Osteocyte (in vitro differentiated cells): Measurements from ENCODE around the gene FBXW5. TPM values are rescaled to one million over a fixed set of nuclear protein-coding genes. Genes with fewer than 3 reads are reported as not detected.

Experiments used
- DNase-seq: peaks from one replicate; pipeline ENCODE4 v3.0.0; 2021; ENCODE audit warnings: mixed read lengths; ENCODE audit not compliant: unreplicated experiment; ENCODE audit errors: extremely low spot score
- H3K27ac Mint-ChIP-seq: one replicate; pipeline ENCODE4 v1.8.0; 2021; ENCODE audit warnings: mild to moderate bottlenecking, mixed read lengths; ENCODE audit not compliant: unreplicated experiment
- H3K27me3 Mint-ChIP-seq: one replicate; pipeline ENCODE4 v1.8.0; 2021; ENCODE audit warnings: mixed read lengths; ENCODE audit not compliant: unreplicated experiment
- H3K36me3 Mint-ChIP-seq: one replicate; pipeline ENCODE4 v1.8.0; 2021; ENCODE audit warnings: mixed read lengths; ENCODE audit not compliant: unreplicated experiment
- H3K4me1 Mint-ChIP-seq: one replicate; pipeline ENCODE4 v1.8.0; 2021; ENCODE audit warnings: mixed read lengths; ENCODE audit not compliant: unreplicated experiment
- H3K4me3 Mint-ChIP-seq: one replicate; pipeline ENCODE4 v1.8.0; 2021; ENCODE audit warnings: mild to moderate bottlenecking, moderate library complexity, mixed read lengths; ENCODE audit not compliant: unreplicated experiment
- H3K9me3 Mint-ChIP-seq: one replicate; pipeline ENCODE4 v1.8.0; 2021; ENCODE audit warnings: mixed read lengths; ENCODE audit not compliant: unreplicated experiment
- total RNA-seq: library from RNA; stranded (reverse); gene quantifications from 2 replicates; pipeline ENCODE4 v1.2.1, GENCODE V29; 2021
- TF ChIP-seq, protein P1 (sequence below): fragments of 200-600 bp; sonication (generic); IDR thresholded peaks from 2 replicates; pipeline ENCODE4 v1.5.0; 2021; ENCODE audit warnings: antibody characterized with exemption, mild to moderate bottlenecking, moderate library complexity

FBXW5 gene
- total RNA-seq, 1 donor from 2014 or later: 84.4 TPM

GRCh38 chr9:136963341-136963740, 18.8 kb upstream of the FBXW5 start:
- TF ChIP-seq, protein P1, sequence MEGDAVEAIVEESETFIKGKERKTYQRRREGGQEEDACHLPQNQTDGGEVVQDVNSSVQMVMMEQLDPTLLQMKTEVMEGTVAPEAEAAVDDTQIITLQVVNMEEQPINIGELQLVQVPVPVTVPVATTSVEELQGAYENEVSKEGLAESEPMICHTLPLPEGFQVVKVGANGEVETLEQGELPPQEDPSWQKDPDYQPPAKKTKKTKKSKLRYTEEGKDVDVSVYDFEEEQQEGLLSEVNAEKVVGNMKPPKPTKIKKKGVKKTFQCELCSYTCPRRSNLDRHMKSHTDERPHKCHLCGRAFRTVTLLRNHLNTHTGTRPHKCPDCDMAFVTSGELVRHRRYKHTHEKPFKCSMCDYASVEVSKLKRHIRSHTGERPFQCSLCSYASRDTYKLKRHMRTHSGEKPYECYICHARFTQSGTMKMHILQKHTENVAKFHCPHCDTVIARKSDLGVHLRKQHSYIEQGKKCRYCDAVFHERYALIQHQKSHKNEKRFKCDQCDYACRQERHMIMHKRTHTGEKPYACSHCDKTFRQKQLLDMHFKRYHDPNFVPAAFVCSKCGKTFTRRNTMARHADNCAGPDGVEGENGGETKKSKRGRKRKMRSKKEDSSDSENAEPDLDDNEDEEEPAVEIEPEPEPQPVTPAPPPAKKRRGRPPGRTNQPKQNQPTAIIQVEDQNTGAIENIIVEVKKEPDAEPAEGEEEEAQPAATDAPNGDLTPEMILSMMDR: no peak
- Mint-ChIP-seq H3K9me3 (no peaks in the 10 kb centered on the region), H3K36me3 (no peaks in the 10 kb centered on the region), H3K27me3 (peaks cover 3% of the 10 kb centered on the region), H3K4me1 (peaks cover 20% of the 10 kb centered on the region), H3K4me3 (no peak overlapping the region), H3K27ac (no peak overlapping the region)
- DNase-seq: no peak

DNA sequence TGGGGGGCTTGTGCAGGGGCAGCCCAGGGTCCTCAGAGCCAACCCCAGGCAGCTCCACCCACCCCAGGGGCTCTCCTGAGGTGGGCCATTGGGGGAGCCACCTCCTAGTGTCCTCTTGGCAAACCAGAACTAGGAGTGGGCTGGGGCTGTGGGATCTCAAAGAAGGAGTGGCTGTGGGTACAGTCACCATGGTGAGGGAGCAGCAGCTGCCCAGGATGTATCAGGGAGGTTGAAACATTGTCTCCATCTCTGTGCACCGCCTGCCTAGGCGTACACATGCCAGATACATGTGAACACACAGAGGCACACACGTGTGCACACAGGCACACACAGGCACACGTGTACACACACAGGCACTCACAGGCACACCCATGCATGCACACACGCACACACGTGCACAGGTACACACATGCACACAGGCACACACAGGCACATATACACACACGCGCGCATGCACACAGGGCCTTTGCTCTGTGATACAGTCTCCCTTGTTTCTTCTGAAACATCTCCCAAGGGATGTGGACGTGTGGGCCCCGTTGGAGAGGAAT, 18.2 kb upstream of the FBXW5 start:
- H3K36me3 Mint-ChIP-seq: no peaks in the 10 kb centered on the region
- peaks cover 3% of the 10 kb centered on the region for H3K27me3 Mint-ChIP-seq
- H3K4me1 Mint-ChIP-seq: peaks cover 20% of the 10 kb centered on the region
- no peaks in the 10 kb centered on the region for H3K9me3 Mint-ChIP-seq
- TF ChIP-seq, protein P1: no peak
- DNase-seq: no peak
- no peak overlapping the region for H3K4me3 Mint-ChIP-seq
- H3K27ac Mint-ChIP-seq: no peak overlapping the region

GRCh38 chr9:136962163-136962562, 17.6 kb upstream of the FBXW5 start:
- no peak for DNase-seq
- H3K9me3 Mint-ChIP-seq: no peaks in the 10 kb centered on the region
- H3K4me1 Mint-ChIP-seq: peaks cover 20% of the 10 kb centered on the region
- TF ChIP-seq, protein P1: no peak
- no peak overlapping the region for H3K4me3 Mint-ChIP-seq
- H3K27ac Mint-ChIP-seq: no peak overlapping the region
- H3K36me3 Mint-ChIP-seq: no peaks in the 10 kb centered on the region
- H3K27me3 Mint-ChIP-seq: peaks cover 3% of the 10 kb centered on the region

DNA sequence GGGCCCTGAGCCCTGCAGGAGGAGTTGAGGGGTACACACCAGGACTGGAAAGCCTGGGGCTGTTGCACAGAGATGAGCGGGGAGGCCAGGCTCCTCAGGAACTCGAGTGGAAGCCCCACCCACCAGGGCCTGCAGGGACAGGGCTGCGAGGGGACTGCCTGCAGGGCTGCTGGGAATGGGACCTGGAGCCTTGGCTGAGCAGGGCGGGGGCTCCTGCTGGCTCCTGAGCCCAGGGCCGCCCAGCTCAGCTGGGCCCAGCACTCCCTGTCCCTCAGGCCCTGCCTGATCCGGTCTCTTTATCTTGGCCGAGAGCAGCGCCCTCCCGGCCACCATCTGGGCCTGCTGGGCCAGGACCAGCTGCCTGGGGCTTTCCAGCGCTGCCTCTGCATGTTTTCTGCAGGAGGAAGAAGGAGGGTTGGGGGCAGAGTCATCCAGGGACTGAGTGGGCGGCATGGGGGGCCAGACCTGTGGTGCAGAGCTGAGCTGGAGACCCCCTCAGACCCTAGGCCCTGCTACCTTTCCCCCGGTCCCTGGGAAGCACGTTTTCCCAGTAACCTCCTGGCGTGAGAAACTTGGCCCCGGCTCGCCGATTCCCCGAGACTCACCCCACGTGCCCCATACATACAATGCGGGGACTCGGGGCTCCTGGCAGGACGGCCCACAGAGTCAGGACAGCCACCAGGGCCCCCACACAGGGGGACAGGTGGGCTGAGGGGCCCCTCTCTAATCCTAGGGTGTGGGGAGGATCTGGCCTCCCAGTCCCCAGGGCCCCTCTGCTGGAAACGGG, 16.9 kb upstream of the FBXW5 start:
- DNase-seq: no peak
- H3K9me3 Mint-ChIP-seq: no peaks in the 10 kb centered on the region
- no peaks in the 10 kb centered on the region for H3K36me3 Mint-ChIP-seq
- no peak overlapping the region for H3K4me3 Mint-ChIP-seq
- H3K27ac Mint-ChIP-seq: no peak overlapping the region
- peaks cover 3% of the 10 kb centered on the region for H3K27me3 Mint-ChIP-seq
- peaks cover 20% of the 10 kb centered on the region for H3K4me1 Mint-ChIP-seq
- TF ChIP-seq, protein P1: no peak

- TF ChIP-seq, protein P1: no peak
- Mint-ChIP-seq H3K4me1 (peaks cover 20% of the 10 kb centered on the region), H3K4me3 (no peak overlapping the region), H3K36me3 (no peaks in the 10 kb centered on the region), H3K27ac (no peak overlapping the region), H3K27me3 (peaks cover 2% of the 10 kb centered on the region), H3K9me3 (no peaks in the 10 kb centered on the region)
- DNase-seq: no peak
Measured at GRCh38 chr9:136960938-136961275, 16.4 kb upstream of the FBXW5 start.
